Myocyte (in vitro differentiated cells): ENCODE measurements around the gene NOP14. TPM values are rescaled to one million over a fixed set of nuclear protein-coding genes. Genes with fewer than 3 reads are reported as not detected.
"Not testable (repeated sequence)": the region's sequence is repeated elsewhere in the genome, so short reads cannot be mapped to it uniquely, and the experiment has no call there.

ENCODE experiments used
- DNase-seq: peaks from one replicate; pipeline ENCODE4 v3.0.0-alpha.2; 2012; ENCODE audit warnings: low read depth
- total RNA-seq: library from RNA; depleted of rRNA; stranded (reverse); fragments of >200 nt; gene quantifications from 2 replicates; pipeline ENCODE4 v1.2.3, GENCODE V29; 2014

Gene NOP14
- total RNA-seq, 1 donor from 2014 or later: 30.1 TPM

DNA sequence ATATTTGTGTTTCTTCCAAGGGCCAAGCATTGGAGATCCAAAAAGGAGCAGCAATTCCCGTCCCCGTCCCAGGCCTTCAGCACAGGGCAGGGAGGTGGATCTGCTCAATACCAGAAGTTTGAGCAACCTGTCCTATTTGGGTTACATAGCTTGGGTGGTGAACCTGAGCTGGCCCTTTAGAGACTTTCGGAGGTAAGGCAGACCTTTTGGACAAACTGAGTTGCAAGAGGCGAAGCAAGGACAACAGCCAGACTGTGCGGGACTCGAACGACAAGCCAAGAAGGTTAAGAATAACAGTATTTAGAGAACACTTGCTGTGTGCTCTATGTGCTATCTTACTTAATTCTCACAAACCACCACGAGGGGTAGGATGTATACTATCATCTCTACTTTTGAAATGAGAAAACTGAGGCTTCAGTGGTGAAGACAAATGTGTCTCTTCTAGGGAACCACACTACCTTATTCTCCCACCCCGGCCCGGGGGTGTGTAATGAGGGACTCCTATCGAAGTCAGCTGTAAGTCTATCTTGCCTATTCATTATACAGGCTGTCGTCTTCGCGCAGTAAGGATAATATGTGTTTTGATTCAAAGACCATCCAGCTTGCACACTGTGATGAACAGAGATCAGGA, 1.3 kb downstream of the NOP14 start:
- no peak for DNase-seq

DNA sequence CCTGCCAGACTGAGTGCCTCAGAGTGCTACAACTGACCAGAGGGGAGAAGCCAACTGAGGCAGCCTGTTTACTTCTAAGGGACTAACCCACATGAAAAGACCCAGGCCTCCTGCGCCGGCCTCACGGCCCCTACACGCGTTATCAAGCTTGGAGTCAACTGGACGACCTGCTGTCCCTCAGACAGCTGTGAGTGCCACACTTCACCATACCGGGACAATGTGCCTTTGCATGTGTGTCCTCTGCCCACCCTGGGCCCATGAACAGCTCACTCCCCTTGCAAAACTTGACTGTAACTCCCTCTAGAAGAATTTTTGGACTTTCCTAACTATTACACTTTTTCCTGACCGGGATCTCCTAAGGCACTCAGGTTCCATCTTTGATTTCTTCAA, 1.8 kb downstream of the NOP14 start:
- DNase-seq: no peak

DNA sequence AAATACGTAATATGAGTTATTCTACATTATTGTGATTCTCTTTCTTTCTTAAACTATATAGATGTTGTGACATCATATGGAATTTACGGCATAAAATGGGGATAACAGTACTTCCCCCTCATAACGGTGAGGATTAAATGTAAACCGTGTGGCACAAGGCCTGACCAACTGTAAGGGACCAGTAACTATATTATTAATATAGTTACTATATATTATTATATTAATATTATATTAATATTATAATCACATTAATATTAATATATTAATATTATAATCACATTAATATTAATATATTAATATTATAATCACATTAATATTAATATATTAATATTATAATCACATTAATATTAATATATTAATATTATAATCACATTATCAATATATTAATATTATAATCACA, 2.8 kb downstream of the NOP14 start:
- DNase-seq: not testable (repeated sequence)

DNA sequence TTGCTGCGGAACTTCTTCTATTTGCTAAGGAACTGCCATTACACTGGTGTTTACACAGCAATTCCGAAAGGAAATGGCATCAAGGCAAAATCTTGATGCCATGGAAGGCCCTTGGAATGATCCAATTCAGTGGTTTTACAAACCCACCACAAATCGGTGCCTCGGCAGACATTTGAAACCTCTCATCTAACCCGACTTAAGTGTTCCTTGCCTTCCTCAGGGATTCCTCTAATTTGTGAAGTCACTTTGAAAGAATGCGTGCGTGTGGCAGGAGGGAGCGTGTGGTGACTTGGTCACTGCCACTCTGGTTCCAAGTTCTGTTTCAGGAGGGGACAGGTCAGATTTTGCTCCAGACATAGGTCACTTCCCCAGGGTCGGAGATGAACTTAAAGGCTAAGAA, 4.8 kb downstream of the NOP14 start:
- peak; percentile 87 for DNase-seq

DNA sequence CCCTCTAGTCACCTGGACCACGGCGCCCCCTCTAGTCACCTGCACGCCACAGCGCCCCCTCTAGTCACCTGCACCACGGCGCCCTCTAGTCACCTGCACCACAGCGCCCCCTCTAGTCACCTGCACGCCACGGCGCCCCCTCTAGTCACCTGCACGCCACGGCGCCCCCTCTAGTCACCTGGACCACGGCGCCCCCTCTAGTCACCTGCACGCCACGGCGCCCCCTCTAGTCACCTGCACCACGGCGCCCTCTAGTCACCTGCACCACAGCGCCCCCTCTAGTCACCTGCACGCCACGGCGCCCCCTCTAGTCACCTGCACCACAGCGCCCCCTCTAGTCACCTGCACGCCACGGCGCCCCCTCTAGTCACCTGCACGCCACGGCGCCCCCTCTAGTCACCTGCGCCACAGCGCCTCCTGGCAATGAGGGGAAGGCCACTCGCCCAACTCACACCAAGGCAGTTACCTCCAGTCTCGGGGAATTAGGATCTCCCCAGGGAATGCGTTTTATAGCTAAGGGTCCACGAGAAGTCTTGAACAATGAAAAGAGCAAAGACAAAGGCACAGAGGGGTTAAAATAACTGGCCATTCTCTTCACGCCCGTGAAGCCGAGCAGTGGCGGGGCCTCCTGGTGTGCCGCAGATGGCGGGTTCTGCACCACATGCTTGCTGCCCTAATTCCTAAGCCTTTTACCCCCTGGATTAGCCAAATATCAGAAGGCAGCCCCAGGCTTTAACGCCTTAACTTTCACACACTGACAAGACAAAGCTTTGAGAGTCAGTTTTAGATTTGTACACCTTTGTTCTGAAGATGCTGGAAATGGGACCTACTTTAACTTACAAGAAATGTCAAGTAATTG, 7.8 kb downstream of the NOP14 start:
- DNase-seq: not testable (repeated sequence)

DNA sequence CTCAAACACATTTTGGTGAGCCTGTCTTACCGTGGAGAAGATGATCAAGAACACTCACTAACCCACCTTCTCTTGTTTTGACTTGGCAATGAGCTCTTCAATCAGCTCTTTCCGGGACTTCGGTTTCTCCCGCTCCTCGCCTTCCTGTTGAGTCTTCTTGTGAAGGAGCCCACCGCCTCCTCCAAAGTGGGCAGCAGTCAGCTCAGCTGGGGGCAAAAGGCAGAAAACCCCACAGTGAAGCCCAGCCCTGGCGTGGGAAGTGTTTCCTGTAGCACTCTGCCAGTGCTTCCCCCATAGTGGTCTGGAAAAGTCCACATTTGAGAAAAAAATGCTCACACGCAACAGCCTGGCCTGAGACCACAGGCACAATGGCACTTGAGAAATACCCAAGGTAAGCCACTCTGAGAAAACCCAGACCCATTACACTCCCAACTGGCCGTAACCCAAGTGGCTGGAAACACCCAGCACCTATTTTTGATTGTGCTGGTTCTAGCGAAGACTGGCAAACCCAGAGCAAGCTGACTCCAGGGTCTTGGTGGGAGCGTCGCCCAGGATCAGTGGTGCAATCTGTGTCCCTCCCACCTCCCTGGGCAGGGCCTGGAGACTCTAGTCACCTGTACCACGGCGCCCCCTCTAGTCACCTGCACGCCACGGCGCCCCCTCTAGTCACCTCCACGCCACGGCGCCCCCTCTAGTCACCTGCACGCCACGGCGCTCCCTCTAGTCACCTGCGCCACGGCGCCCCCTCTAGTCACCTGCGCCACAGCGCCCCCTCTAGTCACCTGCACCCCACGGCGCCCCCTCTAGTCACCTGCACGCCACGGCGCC, 8.6 kb downstream of the NOP14 start:
- DNase-seq: no peak

DNA sequence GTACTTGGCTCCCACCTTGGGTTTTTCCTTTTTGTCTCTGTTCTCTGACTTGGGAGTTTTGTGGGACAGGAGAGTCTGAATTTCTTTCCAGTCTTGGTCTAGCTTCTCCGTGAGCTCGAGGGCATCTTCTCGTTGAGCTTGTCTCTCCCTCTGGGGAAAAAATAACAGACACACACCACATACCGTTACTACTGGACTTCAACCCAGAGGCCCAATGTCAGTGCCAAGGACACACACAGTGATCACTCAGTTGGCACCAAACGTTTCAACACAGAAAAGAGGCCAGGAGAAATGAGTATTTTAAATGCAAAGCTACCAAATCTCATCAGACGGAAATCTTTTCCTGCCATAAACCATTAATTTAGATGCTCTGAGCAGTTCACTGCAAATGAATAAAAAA, 9.7 kb downstream of the NOP14 start:
- no peak for DNase-seq

DNA sequence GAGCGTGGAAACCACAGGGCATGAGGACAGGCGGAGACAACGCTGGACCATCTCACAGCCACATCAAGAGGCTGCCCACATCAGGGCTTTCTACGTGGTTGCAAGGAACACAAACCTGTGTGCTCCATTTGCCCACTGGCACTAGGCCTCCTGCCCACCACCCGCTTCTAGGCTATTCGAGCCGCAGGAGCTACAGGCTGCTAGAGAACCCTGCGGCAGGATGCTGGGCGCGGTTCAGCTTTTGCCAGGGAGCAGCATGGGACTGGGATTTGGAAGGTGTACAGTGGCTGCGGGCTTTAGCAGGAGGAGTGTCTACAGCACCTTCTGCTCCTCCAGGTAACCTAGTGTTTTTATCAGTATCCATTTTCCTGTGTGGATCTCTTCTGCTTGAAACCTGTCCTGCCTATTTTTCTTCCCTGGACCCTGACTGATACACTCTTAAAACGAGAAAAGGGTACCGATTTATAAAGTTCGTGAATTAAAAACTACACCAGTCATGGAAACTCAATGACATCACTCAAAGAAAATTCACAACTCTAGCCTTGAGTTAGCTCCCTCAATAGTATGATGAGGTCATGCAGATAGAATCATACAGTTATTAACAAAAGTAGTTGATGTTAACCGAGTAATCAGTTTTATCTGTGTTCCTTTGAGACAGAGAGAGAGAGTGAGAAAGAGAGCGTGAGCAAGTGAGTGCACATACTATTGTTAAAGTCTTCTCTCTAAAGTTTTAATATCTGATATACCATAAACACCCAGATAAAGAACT, 12.8 kb downstream of the NOP14 start:
- no peak for DNase-seq

DNA sequence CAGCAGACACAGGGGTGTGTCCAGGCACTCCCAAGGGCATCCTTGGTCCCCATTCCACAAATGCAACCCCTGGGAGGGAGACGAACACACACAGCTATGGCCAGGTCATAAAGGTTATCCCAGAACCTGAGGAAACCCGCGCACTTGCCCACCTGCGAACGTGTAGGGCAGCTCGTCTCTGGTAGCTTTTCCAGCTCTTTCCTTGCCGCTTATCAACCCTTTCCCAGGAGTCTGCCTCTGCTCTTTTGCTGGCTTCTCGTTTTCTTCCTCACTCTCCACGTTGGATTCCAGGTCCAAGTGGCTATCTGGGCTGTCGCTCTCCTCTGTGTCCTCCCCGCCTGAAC, 13.5 kb downstream of the NOP14 start:
- no peak for DNase-seq

DNA sequence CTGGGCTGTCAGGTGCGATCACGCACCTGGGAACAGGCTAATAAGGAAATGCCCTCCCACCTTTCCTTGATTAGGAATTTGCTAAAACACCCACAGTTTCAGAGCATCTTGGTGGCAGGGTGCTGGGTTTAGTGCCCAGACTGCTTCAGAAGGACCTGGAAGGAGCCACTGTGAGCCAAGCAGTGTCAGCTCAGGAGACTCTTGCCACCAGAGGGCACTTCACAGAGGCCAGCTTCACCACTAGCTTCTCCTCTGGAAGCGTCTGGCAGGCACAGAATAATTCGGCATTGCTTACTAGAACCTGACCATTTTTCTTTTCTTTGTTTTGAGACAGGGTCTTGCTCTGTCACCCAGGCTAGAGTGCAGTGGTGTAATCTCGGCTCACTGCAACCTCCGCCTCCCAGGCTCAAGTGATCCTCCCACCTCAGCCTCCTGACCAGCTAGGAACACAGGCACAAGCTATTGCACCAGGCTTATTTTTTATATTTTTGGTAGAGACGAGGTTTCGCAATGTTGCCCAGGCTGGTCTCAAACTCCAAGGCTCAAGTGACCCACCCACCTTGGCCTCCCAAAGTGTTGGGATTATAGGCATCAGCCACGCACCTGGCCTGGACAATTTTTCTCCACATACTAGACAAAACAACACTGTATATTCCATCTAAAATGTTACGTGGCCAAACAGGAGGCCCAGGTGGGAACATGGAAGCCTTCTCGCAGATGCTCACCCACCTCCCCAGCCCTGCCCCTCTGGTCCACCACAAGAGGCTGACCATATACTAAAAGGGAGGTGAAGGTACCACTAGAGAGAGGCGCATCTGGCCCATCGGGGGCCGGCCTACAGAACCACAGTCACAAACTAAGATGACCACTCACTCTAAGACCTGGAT, 14.1 kb downstream of the NOP14 start:
- DNase-seq: peak; percentile 44

DNA sequence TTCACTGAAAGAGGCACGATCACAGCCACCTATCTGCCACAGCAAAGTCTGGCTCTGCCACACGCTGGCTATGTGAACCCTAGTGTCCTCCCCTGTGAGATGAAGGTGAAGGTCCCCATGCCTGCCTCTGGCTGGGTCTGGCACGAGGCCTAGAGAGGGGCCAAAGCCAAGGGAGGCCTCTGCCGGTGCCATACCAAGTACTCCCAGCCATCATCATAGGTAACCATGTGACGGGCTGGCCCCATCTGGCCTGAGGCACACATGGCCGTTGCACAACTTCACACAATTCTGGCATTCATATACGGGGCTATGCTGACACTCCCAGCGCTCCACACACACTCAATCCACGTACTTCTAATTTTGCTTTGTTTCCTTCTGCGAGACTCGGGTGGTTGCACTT, 15.3 kb downstream of the NOP14 start:
- DNase-seq: no peak

DNA sequence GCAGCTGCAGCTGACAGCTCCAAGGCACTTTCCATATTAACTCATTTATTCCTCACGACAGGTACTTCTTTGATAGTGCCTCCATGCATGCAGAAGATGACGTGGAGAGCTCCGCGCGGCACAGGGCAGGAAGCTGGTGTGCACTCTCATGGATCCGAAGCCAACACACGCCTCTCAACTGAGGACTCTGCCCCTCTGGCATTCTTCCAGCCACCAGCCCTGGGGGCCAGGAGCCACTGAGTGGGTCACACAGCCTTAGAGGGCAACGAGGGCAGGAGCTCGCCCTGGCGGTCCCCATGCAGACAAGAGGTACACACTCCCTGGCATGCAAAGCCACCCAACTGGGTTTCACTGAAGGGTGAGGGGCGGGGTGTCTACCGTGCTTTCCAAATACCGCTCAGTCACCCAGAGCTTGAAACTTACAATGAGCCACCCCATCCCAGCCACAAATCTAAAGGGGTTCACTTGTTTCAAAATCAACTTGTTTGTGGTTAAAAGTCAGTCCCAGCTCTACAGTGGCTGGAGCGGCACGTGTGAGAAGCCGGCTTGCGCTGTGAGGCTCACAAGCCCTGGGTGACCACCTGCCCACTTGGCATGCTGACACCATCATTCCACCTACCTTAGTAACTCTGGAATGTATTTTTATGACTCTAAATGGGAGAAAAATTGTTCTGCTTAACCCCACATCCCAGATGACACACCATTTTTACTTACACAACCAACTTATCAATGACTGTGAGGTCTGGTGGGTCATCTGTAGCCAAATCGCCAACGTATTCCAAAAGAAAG, 16.2 kb downstream of the NOP14 start:
- no peak for DNase-seq

DNA sequence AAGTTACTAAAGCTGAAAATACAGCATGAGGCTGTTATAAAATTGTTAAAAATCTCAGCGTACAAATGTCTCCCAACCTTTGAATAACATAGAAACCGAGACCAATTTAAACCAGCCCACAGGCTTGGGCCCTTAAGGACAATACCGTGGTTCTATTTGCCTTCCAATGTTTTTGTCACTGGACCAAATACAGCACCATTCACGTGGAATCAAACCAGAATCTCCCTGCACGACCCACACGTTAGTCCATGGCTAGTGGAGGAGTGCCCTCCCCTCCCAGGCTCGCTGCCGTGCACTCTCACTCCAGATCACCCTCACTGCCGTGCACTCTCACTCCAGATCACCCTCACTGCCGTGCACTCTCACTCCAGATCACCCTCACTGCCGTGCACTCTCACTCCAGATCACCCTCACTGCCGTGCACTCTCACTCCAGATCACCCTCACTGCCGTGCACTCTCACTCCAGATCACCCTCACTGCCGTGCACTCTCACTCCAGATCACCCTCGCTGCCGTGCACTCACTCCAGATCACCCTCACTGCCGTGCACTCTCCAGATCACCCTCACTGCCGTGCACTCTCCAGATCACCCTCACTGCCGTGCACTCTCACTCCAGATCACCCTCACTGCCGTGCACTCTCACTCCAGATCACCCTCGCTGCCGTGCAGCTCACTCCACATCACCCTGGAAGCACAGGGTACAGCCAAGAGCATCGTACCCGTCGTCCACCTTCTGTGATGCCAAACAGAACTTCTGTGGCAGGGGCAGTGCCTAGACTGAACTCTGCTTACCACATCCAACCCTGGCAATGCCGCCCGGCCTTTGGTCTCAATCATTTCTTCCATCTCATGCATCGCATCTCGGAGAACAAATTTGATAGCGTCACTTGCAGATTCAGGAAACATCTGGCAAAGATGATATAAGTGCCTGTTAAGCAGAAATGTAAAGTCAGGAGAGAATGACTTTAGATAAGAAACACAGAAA, 17.3 kb downstream of the NOP14 start:
- DNase-seq: not testable (repeated sequence)

DNA sequence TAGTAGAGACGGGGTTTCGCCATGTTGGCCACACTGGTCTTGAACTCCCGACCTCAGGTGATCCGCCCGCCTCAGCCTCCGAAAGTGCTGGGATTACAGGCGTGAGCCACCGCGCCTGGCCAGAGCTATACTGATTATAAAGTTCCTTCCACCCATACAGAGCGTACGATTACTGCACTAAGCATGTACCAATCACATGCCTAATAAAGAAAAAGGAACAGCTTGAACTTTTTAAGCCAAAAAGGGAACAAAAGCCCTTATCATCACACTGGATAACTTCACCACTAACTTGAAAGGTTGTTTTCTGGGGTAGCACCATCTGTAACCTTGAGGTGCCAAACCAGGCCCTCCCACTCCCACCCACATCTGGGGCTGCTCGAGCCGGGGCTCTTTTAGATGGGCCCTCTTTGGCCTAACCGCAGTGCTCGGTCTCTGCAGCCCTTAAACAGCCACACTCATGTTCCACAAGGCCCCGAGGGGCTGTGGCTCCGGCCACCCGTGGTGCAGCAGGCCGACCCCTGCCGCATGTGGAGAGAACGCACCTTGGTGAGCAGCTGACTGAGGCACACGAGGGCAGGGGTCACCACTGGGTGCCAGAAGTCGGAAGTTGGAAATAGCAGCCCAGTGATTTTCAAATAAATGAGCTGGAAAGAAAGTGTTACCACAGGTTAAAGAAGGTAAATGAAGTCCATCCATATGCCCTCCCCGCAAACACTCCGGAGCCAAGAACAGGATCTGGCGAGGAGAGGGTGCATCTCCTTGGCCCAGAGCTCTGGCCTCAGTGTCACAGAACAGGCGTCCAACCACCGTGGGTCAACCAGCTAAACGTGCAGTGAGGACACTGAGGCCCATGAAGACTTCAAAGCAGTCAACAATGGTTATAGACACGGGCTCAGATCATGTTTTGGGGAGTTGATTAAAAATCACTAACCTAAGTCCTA, 18.4 kb downstream of the NOP14 start:
- no peak for DNase-seq

DNA sequence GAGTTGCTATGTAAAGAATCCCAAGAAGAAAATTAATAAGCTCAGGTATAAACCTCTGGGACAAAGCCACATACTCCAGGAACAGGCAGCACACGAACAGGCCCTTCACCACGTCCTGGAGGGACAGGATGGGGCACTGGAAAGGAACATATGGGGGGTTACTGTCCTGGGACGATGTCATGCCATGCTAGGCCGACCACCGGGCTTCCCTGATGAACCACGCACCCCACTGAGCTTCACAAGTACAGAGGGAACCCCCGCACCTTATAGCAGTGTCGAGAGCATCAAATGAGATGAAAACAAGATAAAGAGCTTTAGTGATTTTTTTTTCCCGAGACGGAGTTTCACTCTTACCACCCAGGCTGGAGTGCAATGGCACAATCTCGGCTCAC, 19.1 kb downstream of the NOP14 start:
- no peak for DNase-seq

DNA sequence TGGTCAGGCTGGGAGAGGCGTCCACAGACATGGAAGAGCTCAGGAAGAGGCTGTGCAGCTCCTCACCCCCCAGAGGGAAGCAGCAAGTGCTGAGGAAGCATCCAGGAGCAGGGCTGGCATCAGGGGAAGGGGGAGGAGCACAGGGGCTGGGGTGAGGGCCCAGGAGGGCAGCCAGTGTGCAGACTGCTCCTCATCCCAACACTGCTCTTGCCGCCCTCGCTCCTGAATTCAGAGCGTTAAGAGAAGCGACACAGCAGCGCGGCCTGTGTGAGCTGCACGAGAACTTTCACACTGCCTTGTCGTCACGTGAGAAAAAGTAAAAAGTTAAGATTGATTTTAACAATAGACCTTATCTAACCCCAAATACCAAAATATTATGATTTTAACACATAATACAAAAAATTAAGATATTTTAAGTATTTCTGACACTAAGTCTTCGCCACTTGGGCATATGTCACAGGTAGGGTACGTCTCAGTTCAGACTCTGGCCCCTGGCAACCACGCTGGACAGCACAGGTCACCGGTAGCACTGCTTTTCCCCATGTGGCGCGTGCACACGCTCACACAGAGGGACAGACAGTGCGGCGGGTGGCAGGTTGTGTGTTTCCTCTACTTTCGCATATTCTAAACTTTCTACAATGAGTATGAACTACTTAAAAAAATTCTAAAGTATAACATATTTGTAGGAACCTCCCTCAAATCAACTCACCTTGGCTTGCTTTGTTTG, 19.7 kb downstream of the NOP14 start:
- DNase-seq: no peak
